ENCODE results near the gene HECA.
"Not testable (repeated sequence)": the region's sequence is repeated elsewhere in the genome, so short reads cannot be mapped to it uniquely, and the experiment has no call there.

The HECA gene

GRCh38 chr6:139165324-139165723 lies 30.4 kb downstream of the HECA start:
- no peak for DNase-seq

GRCh38 chr6:139166238-139166955 lies 31.5 kb downstream of the HECA start:
- no peak for DNase-seq

DNA sequence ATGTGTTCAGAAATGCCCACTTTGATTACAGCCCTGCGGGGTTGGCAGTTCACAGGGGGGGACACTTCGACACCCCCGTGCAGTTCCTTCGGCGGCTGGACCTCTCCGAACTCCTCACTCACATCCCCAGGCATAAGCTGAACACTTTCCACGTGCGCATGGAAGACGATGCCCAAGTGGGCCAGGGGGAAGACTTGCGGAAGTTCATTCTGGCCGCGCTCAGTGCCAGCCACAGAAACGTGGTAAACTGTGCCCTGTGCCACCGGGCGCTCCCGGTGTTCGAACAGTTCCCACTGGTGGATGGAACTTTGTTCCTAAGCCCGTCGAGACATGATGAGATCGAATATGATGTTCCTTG lies 32.1 kb downstream of the HECA start:
- DNase-seq, result no peak

DNA sequence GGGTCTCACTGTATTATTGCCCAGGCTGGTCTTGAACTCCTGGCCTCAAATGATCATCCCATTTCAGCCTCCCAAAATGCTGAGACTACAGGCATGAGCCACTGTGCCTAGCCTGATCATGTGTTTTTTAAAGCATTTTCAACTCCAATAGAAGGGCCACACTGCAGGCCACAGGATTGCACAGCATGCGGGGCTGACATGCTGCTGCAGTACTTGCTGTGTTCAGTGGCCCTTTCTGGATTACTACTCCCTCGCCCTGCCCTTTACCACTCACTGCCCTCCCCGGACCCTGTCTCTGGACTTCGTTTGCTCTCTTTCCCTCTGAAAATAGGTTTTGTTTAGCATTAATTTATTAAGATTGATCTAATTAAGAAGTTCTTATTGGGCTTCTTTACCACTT lies 37.3 kb downstream of the HECA start:
- DNase-seq, result no peak

GRCh38 chr6:139172567-139172966 lies 37.7 kb downstream of the HECA start:
- DNase-seq, result no peak

DNA sequence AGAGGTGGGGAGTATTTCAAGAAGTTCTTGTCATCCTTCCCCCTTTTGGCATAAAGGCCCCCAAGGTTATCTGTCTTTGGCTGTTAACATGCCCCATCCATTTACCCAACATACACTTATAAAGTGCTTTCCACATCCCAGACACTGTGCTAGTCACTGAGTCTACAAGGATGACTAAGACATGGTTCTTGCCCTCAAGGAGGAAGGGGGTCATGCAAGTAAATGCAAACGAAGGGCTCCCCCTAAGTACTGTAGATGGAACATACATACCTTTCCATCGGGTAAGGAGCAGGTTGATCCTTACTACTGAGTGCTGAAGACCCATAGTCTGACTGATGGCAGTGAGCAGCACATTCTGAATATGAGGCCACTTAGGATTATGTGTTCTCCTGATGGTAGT lies 38.3 kb downstream of the HECA start:
- no peak for DNase-seq

GRCh38 chr6:139173822-139174221 lies 38.9 kb downstream of the HECA start:
- no peak for DNase-seq

DNA sequence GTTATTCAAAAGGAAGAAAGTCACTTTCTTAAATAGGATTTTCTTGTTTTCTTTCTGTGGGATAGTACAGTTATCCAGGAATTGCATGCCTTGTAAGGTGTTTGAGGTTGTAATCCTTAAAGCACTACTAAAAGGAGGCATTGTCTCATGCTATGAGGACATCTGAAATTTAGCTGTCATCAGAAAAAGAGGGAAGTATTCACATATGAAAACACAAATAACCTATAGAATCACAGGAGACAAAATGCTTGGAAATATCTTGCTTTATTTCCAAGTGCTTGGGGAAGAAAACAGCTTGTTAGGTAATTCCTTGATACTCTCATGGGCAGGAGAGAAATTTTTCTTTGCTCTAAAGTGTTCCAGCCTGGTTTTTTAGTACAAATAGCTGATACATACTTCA lies 40.1 kb downstream of the HECA start:
- no peak for DNase-seq

GRCh38 chr6:139175389-139175948 lies 40.6 kb downstream of the HECA start:
- DNase-seq, result no peak

- DNase-seq, result no peak
Observed at GRCh38 chr6:139181236-139181635, 46.4 kb downstream of the HECA start.

- no peak for DNase-seq
Observed at GRCh38 chr6:139184047-139184446, 49.2 kb downstream of the HECA start.

DNA sequence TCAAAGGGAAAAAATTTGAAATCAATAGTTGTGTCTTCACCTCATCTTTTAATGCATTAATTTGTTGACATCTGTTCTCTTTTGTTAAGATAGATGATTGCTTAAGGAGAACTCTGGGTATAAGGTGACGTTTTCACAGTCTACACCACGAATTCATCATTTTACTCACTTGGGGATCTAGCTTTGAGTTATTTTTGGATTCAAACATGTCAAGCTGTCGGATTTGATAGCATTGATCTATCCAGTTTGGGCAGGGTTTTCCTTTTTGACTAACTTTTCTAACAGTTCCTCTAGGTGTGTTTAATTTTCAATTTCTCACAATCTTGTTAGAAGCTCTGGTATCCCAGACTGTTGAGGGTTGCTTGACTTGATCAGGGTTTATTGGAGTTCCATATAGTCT lies 49.6 kb downstream of the HECA start:
- no peak for DNase-seq

DNA sequence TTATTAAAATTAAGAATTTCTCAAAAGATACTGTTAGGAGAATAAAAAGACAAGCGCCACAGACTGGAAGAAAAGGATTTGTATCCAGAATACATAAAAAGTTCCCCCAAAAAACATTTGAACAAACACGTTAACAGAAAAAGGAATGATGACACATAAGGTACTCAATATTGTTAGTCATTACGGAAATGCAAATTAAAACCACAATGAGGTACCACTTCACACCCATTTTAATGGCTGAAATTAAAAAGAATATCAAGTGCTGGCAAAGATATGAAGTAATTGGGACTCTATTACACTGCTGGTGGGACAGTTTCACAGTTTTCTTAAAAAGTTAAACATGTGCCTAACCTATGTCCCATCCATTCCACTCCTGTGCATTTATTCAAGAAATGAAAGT lies 51.4 kb downstream of the HECA start:
- DNase-seq, result no peak

DNA sequence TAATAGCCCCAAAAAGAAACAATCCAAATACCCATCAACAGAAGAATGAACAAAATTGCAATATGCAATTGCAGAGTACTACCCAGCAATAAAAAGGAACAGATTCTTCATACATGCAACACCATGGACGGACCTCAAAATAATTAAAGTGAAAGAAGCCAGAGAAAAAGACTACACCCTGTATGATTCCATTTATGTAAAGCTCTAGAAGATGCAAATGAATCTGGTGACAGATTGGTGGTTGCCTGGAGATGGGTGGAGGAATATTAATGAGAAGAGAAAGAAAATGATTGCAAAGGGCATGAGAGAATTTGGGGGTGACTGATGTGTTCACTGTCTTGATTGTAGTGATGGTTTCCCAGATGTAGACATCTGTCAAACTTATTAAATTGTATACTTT lies 51.8 kb downstream of the HECA start:
- no peak for DNase-seq

GRCh38 chr6:139187489-139187888 lies 52.6 kb downstream of the HECA start:
- no peak for DNase-seq

- no peak for DNase-seq
Observed at GRCh38 chr6:139189665-139190064, 54.8 kb downstream of the HECA start.

DNA sequence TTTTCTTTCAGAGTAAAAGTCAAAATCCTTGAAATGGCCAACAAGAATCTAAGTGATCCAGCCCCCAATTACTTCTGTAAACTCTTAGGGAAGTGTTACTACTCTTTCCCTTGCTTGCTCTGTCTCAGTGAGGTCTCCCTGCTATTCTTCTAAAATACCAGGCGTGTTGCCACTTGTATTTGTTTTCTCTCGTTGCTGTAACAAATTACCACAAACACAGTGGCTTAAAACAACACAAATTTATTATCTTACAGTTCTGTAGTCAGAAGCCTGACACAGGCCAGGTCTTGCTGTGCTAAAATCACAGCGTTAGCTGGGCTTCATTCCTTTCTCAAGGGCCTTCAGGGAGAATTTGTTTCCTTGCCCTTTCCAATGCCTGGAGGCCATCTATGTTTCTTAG lies 59.9 kb downstream of the HECA start:
- DNase-seq, result no peak

DNA sequence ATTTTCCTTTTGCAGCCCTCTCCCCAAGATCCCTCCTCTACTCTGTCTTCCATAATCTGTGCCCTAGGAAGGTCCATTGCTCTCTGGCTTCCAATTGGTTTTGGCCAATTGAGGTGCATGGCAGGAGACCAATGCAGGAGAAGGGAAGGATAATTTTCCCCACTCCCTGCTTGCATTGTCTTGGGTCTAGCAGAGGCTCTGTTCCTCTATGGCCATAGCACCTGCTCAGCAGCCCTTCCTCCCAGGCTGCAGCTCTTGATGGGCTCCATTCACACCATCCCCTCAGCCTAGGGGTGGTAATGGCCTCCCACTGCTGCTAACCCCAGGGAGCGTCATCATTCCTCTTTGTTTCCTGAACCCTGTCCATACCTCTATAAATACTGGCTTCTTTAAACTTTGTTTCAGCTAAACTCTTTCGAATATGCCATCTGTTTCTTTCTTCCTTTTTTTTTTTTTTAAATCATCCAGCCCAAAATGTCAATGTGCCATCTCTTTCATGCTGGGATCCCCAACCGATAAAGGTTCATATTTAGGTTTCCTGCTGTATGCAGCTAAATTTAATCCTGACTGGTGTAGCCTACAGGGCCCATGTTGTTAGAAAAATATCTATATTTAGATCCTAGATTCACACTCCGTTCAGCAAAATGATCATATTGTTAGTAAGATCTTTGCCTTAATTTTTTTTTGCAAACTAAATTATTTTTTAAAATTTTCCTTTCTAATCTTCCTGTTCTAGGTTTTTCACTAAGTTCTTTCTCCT lies 63.8 kb downstream of the HECA start:
- DNase-seq, result no peak

DNA sequence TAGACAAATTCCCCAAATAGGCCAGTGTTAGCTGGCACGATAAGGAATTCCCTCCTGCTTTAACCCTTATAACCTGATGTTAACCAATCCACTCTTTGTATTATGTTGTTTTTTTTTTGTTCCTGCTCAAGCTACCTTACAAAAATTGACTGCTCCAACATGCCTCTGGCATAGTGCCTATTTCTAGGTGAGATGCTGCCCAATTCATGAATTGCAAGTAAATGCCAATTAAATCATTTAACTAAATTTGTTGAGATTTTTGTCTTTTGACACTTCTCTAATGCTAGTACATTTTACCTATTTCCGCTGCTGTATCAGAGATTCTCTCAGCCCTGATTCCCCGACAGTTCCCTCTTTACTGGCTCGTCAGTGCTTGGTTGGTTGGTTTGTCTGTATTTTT lies 66.5 kb downstream of the HECA start:
- DNase-seq, result no peak

DNA sequence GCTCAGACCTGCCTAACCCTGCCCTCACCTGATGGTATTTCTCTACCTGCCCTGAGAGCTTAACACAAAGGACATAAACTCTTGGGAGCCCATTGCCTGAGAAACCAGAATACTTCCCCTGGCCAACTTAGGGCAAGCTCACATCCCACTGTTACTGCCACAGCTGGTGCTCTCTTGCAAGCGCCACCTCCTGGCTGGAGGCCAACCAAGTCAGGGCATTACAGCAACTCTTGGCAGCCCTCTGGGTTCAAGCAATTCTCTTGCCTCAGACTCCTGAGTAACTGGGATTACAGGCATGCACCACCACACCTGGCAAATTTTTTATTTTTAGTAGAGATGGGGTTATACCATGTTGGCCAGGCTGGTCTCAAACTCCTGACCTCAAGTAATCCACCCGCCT lies 70.1 kb downstream of the HECA start:
- DNase-seq, result no peak

DNA sequence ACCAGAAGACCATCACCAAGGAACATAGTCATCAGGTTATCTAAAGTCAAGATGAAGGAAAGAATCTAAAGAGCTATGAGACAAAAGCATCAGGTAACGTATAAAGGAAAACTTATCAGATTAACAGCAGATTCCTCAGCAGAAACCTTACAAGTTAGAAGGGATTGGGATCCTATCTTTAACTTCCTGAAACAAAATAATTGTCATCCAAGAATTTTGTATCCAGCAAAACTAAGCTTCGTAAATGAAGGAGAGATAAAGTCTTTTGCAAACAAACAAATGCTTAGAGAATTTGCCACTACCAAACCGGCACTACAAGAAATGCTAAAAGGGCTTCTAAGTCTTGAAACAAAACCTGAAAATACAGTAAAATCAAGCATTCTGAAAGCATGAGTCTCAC lies 71.0 kb downstream of the HECA start:
- DNase-seq, result no peak

GRCh38 chr6:139210766-139211165 lies 75.9 kb downstream of the HECA start:
- DNase-seq, result not testable (repeated sequence)

- DNase-seq, result not testable (repeated sequence)
Observed at GRCh38 chr6:139212460-139212859, 77.6 kb downstream of the HECA start.

- peak; percentile 11 to 13 for DNase-seq
Observed at GRCh38 chr6:139219271-139219729, 84.4 kb downstream of the HECA start.
